ENCODE data around the gene RBMS1. TPM values are rescaled to one million over a fixed set of nuclear protein-coding genes. Genes with fewer than 3 reads are reported as not detected.

RBMS1 gene
- total and polyA plus RNA-seq, 2 of the 13 experiments (the other 11 are each of a cell fraction or from before 2014, with no cell fraction given) = 55.5 to 110 TPM

- TF ChIP-seq SNAPC4 (CRISPR knock-in tag; IDR thresholded peaks at IDR 0.05) (no peak), ETV5 (CRISPR knock-in tag; IDR thresholded peaks at IDR 0.05; ENCODE audit: borderline replicate concordance) (0 out of 2 replicates have a peak, but pooled peaks have one; percentile 21), BHLHE40 (IDR thresholded peaks at IDR 0.05; ENCODE audit: low read length) (0 out of 2 replicates have a peak, but pooled peaks have one; percentile 6), LCORL (IDR thresholded peaks at IDR 0.05) (no peak), LCORL (CRISPR knock-in tag; IDR thresholded peaks at IDR 0.05) (peak; percentile 71), FOXP1 (IDR thresholded peaks at IDR 0.05) (no peak), FOXP1 (CRISPR knock-in tag; IDR thresholded peaks at IDR 0.05) (peak; percentile 40; the same call in 1 of the 2 replicates), ZNF354B (CRISPR knock-in tag; IDR thresholded peaks at IDR 0.05) (no peak), ZNF7 (CRISPR knock-in tag; IDR thresholded peaks at IDR 0.05) (no peak), HNRNPH1 (optimal IDR thresholded peaks at IDR 0.05; ENCODE audit: low read depth, low read length) (no peak), MAFF (IDR thresholded peaks at IDR 0.05; ENCODE audit: low read depth, low read length) (0 out of 2 replicates have a peak, but pooled peaks have one; percentile 1), SOX13 (IDR thresholded peaks at IDR 0.05) (no peak), SOX13 (CRISPR knock-in tag; conservative IDR thresholded peaks at IDR 0.05 in 1 of 2, IDR thresholded peaks at IDR 0.05 in 1 of 2) (0 out of 4 replicates have a peak, but pooled peaks of 1 of the 2 experiments have one; percentile 39), ZBTB7B (CRISPR knock-in tag; IDR thresholded peaks at IDR 0.05) (peak; percentile 64; the same call in 1 of the 2 replicates), ZNF333 (CRISPR knock-in tag; IDR thresholded peaks at IDR 0.05; ENCODE audit: borderline replicate concordance) (no peak), SAP130 (CRISPR knock-in tag; IDR thresholded peaks at IDR 0.05; ENCODE audit: low read depth) (0 out of 2 replicates have a peak, but pooled peaks have one; percentile 30)
- TF ChIP-seq, protein P1, sequence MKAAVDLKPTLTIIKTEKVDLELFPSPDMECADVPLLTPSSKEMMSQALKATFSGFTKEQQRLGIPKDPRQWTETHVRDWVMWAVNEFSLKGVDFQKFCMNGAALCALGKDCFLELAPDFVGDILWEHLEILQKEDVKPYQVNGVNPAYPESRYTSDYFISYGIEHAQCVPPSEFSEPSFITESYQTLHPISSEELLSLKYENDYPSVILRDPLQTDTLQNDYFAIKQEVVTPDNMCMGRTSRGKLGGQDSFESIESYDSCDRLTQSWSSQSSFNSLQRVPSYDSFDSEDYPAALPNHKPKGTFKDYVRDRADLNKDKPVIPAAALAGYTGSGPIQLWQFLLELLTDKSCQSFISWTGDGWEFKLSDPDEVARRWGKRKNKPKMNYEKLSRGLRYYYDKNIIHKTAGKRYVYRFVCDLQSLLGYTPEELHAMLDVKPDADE (CRISPR knock-in tag; IDR thresholded peaks at IDR 0.05) = no peak
- TF ChIP-seq, protein P2, sequence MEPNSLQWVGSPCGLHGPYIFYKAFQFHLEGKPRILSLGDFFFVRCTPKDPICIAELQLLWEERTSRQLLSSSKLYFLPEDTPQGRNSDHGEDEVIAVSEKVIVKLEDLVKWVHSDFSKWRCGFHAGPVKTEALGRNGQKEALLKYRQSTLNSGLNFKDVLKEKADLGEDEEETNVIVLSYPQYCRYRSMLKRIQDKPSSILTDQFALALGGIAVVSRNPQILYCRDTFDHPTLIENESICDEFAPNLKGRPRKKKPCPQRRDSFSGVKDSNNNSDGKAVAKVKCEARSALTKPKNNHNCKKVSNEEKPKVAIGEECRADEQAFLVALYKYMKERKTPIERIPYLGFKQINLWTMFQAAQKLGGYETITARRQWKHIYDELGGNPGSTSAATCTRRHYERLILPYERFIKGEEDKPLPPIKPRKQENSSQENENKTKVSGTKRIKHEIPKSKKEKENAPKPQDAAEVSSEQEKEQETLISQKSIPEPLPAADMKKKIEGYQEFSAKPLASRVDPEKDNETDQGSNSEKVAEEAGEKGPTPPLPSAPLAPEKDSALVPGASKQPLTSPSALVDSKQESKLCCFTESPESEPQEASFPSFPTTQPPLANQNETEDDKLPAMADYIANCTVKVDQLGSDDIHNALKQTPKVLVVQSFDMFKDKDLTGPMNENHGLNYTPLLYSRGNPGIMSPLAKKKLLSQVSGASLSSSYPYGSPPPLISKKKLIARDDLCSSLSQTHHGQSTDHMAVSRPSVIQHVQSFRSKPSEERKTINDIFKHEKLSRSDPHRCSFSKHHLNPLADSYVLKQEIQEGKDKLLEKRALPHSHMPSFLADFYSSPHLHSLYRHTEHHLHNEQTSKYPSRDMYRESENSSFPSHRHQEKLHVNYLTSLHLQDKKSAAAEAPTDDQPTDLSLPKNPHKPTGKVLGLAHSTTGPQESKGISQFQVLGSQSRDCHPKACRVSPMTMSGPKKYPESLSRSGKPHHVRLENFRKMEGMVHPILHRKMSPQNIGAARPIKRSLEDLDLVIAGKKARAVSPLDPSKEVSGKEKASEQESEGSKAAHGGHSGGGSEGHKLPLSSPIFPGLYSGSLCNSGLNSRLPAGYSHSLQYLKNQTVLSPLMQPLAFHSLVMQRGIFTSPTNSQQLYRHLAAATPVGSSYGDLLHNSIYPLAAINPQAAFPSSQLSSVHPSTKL (CRISPR knock-in tag; IDR thresholded peaks at IDR 0.05) = peak; percentile 76
- TF ChIP-seq, protein P3, sequence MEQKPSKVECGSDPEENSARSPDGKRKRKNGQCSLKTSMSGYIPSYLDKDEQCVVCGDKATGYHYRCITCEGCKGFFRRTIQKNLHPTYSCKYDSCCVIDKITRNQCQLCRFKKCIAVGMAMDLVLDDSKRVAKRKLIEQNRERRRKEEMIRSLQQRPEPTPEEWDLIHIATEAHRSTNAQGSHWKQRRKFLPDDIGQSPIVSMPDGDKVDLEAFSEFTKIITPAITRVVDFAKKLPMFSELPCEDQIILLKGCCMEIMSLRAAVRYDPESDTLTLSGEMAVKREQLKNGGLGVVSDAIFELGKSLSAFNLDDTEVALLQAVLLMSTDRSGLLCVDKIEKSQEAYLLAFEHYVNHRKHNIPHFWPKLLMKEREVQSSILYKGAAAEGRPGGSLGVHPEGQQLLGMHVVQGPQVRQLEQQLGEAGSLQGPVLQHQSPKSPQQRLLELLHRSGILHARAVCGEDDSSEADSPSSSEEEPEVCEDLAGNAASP (CRISPR knock-in tag; IDR thresholded peaks at IDR 0.05; ENCODE audit: borderline replicate concordance) = peak; percentile 21; the same call in 1 of the 2 replicates
Observed at GRCh38 chr2:160222546-160223283, 270.9 kb downstream of the RBMS1 start (continued).

All from HepG2 (cell line).